Smooth muscle cell (in vitro differentiated cells): ENCODE measurements around the gene GRAP. TPM values are rescaled to one million over a fixed set of nuclear protein-coding genes. Genes with fewer than 3 reads are reported as not detected.

Experiments
- DNase-seq: peaks from one replicate; lab custom pipeline; 2025; ENCODE audit not compliant: unreplicated experiment; lab: John Stamatoyannopoulos, UW
- H2AFZ ChIP-seq: fragments of 200-600 bp; sonication (generic); 2 replicates; pipeline ENCODE4 v1.6.0; 2016; ENCODE audit warnings: antibody characterized with exemption, low read depth, mild to moderate bottlenecking
- H3F3A ChIP-seq: fragments of 200-600 bp; sonication (generic); 2 replicates; pipeline ENCODE4 v1.6.0; 2017; ENCODE audit warnings: antibody characterized with exemption, low read depth
- H3K27ac ChIP-seq: fragments of 200-600 bp; sonication (generic); 2 replicates; pipeline ENCODE4 v1.5.1; 2016; ENCODE audit warnings: low read depth, mild to moderate bottlenecking
- H3K27me3 ChIP-seq: fragments of 200-600 bp; sonication (generic); 2 replicates; pipeline ENCODE4 v1.6.1; 2016; ENCODE audit warnings: low read depth, mild to moderate bottlenecking
- H3K36me3 ChIP-seq: fragments of 200-600 bp; sonication (generic); 2 replicates; pipeline ENCODE4 v1.5.1; 2016; ENCODE audit warnings: low read depth
- H3K4me1 ChIP-seq: fragments of 200-600 bp; sonication (generic); 2 replicates; pipeline ENCODE4 v1.5.1; 2016; ENCODE audit warnings: low read depth
- H3K4me2 ChIP-seq: fragments of 200-600 bp; sonication (generic); 2 replicates; pipeline ENCODE4 v1.6.0; 2016; ENCODE audit warnings: mild to moderate bottlenecking
- H3K4me3 ChIP-seq: fragments of 200-600 bp; sonication (generic); 2 replicates; pipeline ENCODE4 v1.5.1; 2016; ENCODE audit warnings: mild to moderate bottlenecking
- H3K79me2 ChIP-seq: fragments of 200-600 bp; sonication (generic); 2 replicates; pipeline ENCODE4 v1.6.0; 2016; ENCODE audit warnings: low read depth, mild to moderate bottlenecking
- H3K9ac ChIP-seq: fragments of 200-600 bp; sonication (generic); 2 replicates; pipeline ENCODE4 v1.6.0; 2016; ENCODE audit warnings: low read depth
- H3K9me3 ChIP-seq: fragments of 200-600 bp; sonication (generic); replicated peaks from 2 replicates; pipeline ENCODE4 v1.5.1; 2016; ENCODE audit warnings: low read depth
- H4K20me1 ChIP-seq: fragments of 200-600 bp; sonication (generic); 2 replicates; pipeline ENCODE4 v1.6.0; 2016; ENCODE audit warnings: low read depth
- whole genome bisulfite sequencing: methylation state at CpG from one replicate; pipeline ENCODE4 v1.1.7; 2016; ENCODE audit warnings: low lambda C conversion rate; 5-methylcytosine and 5-hydroxymethylcytosine counted together
- polyA plus RNA-seq: library from polyadenylated mRNA; unstranded; fragments of >200 nt; fragmentation: Nextera tagmentation; extraction: Ambion mirVana; gene quantifications from 2 replicates; pipeline ENCODE4 v1.2.1, GENCODE V29; 2016
- total RNA-seq: library from RNA; depleted of rRNA; stranded (reverse); fragments of >200 nt; gene quantifications from 2 replicates; pipeline ENCODE4 v1.2.3, GENCODE V29; 2014
- TF ChIP-seq, protein P1 (sequence below): fragments of 200-600 bp; sonication (generic); IDR thresholded peaks from 2 replicates; pipeline ENCODE4 v1.5.1; 2017; ENCODE audit warnings: borderline replicate concordance, mild to moderate bottlenecking, antibody characterized with exemption; ENCODE audit not compliant: insufficient read depth, poor library complexity, severe bottlenecking

Gene GRAP
- total and polyA plus RNA-seq, 2 experiments from 2014 or later = 0.30 TPM; not detected in 1

DNA sequence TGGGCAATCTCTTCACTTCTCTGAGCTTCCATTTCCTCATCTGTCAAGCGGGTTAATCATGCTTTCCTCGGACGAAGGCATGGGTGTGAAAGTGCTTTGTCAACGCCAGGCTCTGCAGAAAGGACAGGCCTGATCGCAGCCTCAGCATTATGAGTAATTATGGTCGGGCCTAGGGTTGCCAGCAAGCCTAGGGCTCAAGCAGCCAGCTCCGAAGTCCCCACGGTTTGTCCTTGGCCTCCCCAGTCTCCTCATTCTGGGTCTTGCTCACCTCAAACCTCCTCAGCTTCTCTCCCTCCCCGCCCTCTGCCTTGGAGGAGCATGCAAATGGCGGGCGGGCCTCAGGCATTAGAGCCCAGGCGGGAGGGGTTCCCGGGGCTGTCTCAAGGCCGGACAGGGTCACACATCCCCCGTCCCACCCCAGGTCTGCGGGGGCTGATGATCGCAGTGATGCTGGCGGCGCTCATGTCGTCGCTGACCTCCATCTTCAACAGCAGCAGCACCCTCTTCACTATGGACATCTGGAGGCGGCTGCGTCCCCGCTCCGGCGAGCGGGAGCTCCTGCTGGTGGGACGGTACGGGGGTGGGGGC lies 32.0 kb downstream of the GRAP start:
- Histone ChIP-seq H3K4me3 (no peak overlapping the region), H3K9me3 (no peaks in the 10 kb centered on the region), H3K4me2 (no peak overlapping the region), H2AFZ (no peak overlapping the region), H3K79me2 (no peaks in the 10 kb centered on the region), H3K36me3 (no peaks in the 10 kb centered on the region), H3F3A (no peaks in the 10 kb centered on the region), H3K27ac (no peak overlapping the region), H3K9ac (no peak overlapping the region), H3K4me1 (no peaks in the 10 kb centered on the region), H3K27me3 (no peaks in the 10 kb centered on the region), H4K20me1 (no peaks in the 10 kb centered on the region)
- no peak for DNase-seq
- 87% methylated on average over 29 of the region's 29 CpGs for WGBS
- TF ChIP-seq, protein P1, sequence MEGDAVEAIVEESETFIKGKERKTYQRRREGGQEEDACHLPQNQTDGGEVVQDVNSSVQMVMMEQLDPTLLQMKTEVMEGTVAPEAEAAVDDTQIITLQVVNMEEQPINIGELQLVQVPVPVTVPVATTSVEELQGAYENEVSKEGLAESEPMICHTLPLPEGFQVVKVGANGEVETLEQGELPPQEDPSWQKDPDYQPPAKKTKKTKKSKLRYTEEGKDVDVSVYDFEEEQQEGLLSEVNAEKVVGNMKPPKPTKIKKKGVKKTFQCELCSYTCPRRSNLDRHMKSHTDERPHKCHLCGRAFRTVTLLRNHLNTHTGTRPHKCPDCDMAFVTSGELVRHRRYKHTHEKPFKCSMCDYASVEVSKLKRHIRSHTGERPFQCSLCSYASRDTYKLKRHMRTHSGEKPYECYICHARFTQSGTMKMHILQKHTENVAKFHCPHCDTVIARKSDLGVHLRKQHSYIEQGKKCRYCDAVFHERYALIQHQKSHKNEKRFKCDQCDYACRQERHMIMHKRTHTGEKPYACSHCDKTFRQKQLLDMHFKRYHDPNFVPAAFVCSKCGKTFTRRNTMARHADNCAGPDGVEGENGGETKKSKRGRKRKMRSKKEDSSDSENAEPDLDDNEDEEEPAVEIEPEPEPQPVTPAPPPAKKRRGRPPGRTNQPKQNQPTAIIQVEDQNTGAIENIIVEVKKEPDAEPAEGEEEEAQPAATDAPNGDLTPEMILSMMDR = no peak

DNA sequence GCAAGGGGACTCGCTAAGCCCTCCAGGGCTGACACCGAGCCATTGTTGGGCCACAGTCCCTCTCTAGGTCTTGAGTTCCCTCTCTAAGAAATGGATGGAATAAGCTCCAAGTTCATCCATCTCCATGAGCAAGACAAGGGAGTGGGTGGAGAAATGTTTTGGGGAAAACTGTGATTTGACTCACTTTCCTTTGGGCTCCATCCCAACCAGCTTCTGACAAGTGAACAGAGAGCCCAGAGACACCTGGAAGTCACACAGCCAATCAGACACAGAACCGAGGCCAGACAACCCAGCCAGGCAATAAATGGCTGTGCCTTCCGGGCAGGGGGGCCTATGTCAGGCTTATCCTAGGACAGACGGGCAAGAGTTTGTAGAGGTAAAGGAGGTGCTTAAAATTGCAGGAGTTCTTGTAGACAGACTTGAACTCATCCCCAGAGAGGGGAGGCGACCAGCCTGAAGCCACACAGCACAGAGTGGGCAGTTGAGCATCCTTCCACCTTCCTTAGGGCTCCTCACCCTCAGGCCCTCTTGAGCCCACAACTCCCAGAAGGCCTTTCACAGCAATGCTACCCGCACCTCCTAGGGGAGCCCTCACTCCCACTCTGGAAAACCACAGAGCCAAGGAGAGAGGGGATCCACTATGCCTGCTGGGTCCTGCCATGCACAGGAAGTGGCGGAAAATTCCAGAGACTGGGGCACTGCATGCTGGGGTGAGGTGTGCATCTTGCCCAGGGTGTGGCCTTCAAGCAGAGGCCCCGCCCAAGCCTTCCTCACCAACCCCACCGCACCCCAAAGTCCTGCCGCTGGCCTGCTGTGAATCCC lies 32.7 kb downstream of the GRAP start:
- no peaks in the 10 kb centered on the region for H3K27me3 ChIP-seq
- no peaks in the 10 kb centered on the region for H3K36me3 ChIP-seq
- H3K4me3 ChIP-seq = no peak overlapping the region
- H4K20me1 ChIP-seq = no peaks in the 10 kb centered on the region
- DNase-seq = no peak
- H3K79me2 ChIP-seq = no peaks in the 10 kb centered on the region
- TF ChIP-seq, protein P1 = no peak
- no peak overlapping the region for H3K27ac ChIP-seq
- H3K9me3 ChIP-seq = no peaks in the 10 kb centered on the region
- H3K4me2 ChIP-seq = no peak overlapping the region
- H3F3A ChIP-seq = no peaks in the 10 kb centered on the region
- no peak overlapping the region for H3K9ac ChIP-seq
- 88% methylated on average over 11 of the region's 11 CpGs for WGBS
- H2AFZ ChIP-seq = no peak overlapping the region
- no peaks in the 10 kb centered on the region for H3K4me1 ChIP-seq

DNA sequence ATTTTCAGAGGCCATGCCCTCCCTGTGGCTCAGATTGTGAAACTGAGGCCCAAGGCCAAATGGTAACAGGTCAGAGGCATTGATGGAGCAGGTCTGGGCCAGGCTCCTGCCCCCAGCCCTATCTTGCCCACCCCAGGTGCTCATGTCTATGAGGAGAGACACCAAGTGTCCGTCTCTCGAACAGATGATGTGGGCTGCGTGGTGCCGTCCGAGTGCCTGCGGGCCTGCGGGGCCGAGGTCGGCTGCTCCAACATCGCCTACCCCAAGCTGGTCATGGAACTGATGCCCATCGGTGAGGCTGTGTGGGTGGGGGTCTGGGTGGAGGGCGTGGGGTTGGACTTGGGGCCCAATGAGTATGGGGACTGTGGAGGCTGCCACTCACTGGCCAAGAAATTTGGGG lies 33.5 kb downstream of the GRAP start:
- Histone ChIP-seq H2AFZ (no peak overlapping the region), H3F3A (no peaks in the 10 kb centered on the region), H3K4me1 (no peaks in the 10 kb centered on the region), H3K27ac (no peak overlapping the region), H3K79me2 (no peaks in the 10 kb centered on the region), H4K20me1 (no peaks in the 10 kb centered on the region), H3K27me3 (no peaks in the 10 kb centered on the region), H3K36me3 (no peaks in the 10 kb centered on the region), H3K4me3 (no peak overlapping the region), H3K4me2 (no peak overlapping the region), H3K9me3 (no peaks in the 10 kb centered on the region), H3K9ac (no peak overlapping the region)
- no peak for DNase-seq
- TF ChIP-seq, protein P1 = no peak
- 92% methylated on average over 2 of the region's 12 CpGs for WGBS
